ENCODE measurements around the gene SERPINH1.

DNA sequence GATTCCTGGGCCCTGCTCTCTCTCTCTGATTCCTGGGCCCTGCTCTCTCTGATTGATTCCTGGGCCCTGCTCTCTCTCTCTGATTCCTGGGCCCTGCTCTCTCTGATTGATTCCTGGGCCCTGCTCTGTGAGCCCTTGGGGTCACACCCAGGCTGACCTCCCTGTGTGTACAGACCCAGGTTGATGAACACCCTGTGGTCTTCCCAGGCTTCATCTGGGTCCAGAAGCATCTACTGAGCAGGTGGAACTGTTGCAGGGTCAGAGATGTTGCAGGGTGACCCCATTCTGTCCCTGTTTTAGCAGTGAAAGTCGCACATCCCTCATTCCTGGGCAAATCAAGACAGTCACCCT lies 20.0 kb upstream of the SERPINH1 start:
- TF ChIP-seq, protein P1, sequence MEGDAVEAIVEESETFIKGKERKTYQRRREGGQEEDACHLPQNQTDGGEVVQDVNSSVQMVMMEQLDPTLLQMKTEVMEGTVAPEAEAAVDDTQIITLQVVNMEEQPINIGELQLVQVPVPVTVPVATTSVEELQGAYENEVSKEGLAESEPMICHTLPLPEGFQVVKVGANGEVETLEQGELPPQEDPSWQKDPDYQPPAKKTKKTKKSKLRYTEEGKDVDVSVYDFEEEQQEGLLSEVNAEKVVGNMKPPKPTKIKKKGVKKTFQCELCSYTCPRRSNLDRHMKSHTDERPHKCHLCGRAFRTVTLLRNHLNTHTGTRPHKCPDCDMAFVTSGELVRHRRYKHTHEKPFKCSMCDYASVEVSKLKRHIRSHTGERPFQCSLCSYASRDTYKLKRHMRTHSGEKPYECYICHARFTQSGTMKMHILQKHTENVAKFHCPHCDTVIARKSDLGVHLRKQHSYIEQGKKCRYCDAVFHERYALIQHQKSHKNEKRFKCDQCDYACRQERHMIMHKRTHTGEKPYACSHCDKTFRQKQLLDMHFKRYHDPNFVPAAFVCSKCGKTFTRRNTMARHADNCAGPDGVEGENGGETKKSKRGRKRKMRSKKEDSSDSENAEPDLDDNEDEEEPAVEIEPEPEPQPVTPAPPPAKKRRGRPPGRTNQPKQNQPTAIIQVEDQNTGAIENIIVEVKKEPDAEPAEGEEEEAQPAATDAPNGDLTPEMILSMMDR (IDR thresholded peaks at IDR 0.05) = no peak
- no peak for TF ChIP-seq POLR2A (IDR thresholded peaks at IDR 0.05)
- TF ChIP-seq POLR2AphosphoS5 (IDR thresholded peaks at IDR 0.05) = no peak
